GM13977 (cell line): Measurements from ENCODE around the gene TMEM8B.

Experiments
- DNase-seq: peaks from one replicate; pipeline ENCODE4 v3.0.0; 2012; ENCODE audit warnings: low spot score
- in situ Hi-C: fragments of 300-500 bp; cut with MboI; formaldehyde crosslinking; loops from one replicate; pipeline ENCODE4 v1.12.0; 2022; ENCODE audit warnings: low sequenced_read_pairs, low pct_unique_long_range_greater_than_20kb, mixed read lengths, inconsistent platforms; ENCODE audit not compliant: unreplicated experiment
- TF ChIP-seq, protein P1 (sequence below): IDR thresholded peaks from 2 replicates; pipeline ENCODE4 v1.5.1; 2012; ENCODE audit warnings: mild to moderate bottlenecking, control low read depth; ENCODE audit not compliant: insufficient read depth; ENCODE audit errors: extremely low read depth, missing control alignments

The TMEM8B gene

DNA sequence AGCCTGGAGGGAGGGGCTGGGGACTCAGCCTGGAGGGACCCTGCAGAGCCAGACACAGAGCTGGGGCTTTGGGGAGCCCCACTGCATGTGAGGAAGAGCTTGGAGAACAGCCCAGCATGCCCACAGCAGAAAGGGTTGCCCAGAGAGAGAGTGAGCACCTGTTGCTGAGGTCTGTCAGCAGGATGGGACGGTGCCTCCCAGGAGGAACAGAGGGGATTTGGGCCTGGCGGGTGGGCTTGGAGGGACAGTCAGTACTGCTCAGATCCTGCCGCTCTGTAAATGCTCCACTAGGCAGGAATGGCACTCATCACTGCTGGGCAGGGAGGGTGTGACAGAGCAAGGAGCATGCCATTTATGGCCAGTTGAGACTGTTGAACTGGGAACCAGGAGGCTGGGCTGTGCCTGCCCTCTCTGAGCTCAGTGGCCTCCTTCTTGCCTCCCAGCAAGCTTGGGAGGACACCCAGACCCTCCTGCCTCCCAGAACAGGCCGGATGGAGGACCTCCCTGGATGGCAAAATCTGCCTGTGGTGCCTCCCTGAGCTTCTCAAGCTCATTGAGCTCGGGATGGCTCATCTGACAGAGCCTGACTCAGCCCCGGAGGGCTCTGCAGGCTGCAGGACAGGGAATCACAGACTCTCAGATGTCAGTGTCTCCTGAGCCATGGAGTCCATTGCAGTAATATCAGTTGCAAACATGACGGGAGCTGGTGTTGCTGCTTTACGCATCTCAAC, 76.2 kb downstream of the TMEM8B start:
- in situ Hi-C loops, result no loop called here
- DNase-seq, result no peak
- TF ChIP-seq, protein P1, sequence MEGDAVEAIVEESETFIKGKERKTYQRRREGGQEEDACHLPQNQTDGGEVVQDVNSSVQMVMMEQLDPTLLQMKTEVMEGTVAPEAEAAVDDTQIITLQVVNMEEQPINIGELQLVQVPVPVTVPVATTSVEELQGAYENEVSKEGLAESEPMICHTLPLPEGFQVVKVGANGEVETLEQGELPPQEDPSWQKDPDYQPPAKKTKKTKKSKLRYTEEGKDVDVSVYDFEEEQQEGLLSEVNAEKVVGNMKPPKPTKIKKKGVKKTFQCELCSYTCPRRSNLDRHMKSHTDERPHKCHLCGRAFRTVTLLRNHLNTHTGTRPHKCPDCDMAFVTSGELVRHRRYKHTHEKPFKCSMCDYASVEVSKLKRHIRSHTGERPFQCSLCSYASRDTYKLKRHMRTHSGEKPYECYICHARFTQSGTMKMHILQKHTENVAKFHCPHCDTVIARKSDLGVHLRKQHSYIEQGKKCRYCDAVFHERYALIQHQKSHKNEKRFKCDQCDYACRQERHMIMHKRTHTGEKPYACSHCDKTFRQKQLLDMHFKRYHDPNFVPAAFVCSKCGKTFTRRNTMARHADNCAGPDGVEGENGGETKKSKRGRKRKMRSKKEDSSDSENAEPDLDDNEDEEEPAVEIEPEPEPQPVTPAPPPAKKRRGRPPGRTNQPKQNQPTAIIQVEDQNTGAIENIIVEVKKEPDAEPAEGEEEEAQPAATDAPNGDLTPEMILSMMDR, result no peak

- in situ Hi-C loops, result no loop called here
- no peak for DNase-seq
- TF ChIP-seq, protein P1, result no peak
Observed at GRCh38 chr9:35905912-35906679, 77.1 kb downstream of the TMEM8B start, which contains the start of gene HRCT1. Gene HRCT1, plus strand, starts transcription at chr9:35906202. Its CDS starts 86 bp downstream, at chr9:35906288.

DNA sequence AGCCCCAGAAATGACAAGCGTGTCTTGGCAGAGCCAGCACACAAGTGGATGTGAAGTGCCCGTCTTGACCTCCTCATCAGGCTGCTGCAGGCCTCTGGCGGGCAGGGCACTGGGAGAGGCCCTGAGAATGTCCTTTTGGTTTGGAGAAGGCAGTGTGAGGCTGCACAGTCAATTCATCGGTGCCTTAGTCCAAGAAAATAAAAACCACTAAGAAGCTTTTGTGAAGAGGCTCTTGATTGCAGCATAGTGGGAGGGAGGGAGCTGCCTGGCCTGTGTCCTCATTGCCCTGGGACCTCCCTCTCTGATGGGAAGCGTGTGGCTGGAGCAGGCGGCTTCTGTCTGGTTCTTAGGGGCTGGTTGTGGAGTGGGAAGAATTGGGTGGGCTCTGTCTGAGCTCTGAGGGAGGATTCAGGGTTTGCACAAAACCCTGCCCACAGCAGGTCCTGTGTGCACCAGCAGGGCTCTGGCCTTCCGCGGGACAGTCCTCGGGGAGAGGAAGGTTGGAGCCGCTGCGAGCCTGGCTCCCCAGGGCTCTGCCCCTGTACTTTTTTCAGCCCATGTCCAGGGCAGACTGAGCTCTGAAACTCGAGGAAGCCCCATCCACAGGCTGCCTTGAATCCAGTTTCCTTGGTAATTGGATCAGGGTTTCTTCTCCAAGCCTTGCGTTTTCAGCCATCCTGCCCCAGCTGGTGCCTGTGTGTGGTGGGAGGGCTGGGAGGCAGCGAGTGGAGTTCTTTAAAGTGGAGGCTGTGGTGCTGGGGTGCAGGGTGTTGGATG, 78.1 kb downstream of the TMEM8B start:
- in situ Hi-C loops, result no loop called here
- TF ChIP-seq, protein P1, result no peak
- no peak for DNase-seq

- DNase-seq, result no peak
- TF ChIP-seq, protein P1, result no peak
- in situ Hi-C loops, result no loop called here
Observed at GRCh38 chr9:35907711-35908503, 78.9 kb downstream of the TMEM8B start.

GRCh38 chr9:35908504-35909125, 79.6 kb downstream of the TMEM8B start:
- in situ Hi-C loops, result no loop called here
- DNase-seq, result no peak
- TF ChIP-seq, protein P1, result no peak

DNA sequence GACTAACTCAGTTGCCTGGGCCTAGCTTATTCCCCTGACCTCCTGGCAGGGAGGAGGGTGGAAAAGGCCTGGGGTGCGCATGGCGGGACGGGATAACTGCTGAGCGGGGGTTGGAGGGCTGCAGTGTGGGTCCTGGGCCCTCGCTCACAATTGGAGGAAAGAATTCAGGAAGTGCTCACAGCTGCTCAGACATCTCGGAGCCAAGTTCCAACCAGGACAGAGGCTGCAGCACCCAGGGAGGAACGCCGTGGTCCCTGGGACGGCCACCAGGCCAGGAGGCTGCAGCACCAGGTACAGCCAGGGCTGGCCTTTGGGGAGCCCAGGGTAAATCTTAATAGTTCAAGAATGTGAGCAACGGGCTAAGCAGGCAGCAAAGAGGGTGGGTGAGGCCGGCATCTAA, 80.2 kb downstream of the TMEM8B start, which contains the start of gene SPAAR:
SPAAR (plus strand) TSS at position 217 of the 400 bp plus-strand sequence. CDS start 974 bp downstream, outside the sequence.
- TF ChIP-seq, protein P1, result no peak
- in situ Hi-C loops, result no loop called here

More for the DNA sequence above, 80.2 kb downstream of the TMEM8B start, which contains the start of gene SPAAR:
- no peak for DNase-seq
